ENCODE measurements around the gene EDIL3.

Gene EDIL3

GRCh38 chr5:84148651-84149050 lies 236.0 kb downstream of the EDIL3 start:
- no peak for DNase-seq

GRCh38 chr5:84137541-84137940 lies 247.1 kb downstream of the EDIL3 start:
- DNase-seq: no peak

DNA sequence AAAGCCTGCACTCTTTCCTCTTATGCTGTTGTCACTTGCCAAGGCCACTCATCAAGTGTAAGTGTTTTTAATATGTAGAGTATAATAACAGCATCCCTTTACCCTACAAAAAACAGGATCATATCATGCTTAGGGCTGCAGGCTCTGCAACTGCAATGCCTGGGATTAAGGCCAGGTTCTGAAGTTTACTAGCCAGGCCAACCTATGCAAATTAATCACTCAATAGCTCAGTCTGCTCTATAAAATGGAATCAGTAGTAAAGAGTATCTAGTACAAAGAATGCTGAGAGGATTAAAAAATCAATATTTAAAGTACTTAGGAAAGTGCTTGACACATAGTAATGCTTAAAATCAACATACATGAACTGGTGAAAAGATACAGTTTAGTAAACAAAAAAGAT lies 253.3 kb downstream of the EDIL3 start:
- no peak for DNase-seq

DNA sequence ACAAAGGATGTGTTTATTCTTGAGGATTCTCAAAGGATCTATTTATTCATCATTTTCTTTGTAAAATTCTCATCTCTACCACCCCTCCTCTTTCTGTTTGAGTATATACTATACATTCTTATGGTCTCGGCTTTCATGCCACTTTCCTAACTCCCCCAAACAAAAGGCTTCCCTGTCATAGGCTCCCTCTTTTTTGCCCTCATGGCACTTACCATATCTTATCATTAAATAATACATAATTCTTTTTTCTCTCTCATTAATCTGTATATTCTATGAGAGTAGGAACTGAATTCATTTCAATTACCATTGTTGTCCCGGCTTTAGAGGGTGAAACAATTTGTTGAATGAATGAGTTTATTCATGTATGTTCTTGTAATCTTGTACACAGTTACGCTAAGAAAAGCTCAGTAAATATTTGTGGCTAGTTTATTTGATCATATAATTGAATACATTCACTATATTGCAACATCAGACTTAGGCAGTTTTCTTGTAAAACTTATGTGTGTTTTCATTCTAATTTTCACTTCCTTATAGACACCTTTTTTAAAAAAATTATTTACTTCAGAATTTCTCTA lies 254.6 kb downstream of the EDIL3 start:
- no peak for DNase-seq

- DNase-seq: no peak
These were observed 259.5 kb downstream of the EDIL3 start for GRCh38 chr5:84125216-84125615.

- no peak for DNase-seq
These were observed 265.4 kb downstream of the EDIL3 start for GRCh38 chr5:84119252-84119651.

DNA sequence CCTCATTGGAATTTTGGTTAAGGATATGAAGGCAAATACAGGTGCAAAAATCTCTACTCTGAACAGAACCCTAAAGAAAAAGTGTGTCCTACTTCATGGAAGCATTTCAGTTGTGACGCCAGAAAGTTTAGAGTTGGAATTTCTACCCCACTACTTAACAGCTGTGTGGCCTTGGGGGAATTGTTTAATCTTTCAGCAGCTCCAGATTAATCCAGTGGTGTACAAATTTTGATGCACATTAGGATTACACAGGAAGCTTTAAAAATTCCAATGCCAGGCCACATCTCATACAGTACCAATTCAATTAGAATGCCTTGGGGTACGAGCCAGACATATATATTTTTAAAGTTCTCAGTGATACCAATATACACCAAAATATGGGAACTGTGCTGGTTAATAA lies 266.1 kb downstream of the EDIL3 start:
- no peak for DNase-seq

DNA sequence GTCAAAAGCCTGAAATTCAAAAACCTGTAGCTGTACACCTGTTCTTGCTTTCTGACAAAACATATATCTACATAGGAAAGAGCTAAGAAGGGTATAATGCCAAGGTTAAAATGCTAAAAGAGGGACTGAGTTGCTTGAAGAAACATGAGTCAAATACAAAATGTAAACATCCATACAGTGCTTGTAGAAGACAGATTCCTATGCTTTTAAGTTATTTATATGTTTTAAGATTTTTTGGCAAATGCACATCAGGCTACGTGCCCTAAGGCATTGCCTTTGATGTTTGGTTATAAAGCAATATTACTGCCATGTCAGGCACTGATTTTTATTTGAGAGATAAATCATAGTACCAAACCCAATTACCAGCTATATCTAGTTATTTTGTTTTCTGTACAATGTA lies 269.0 kb downstream of the EDIL3 start:
- no peak for DNase-seq

DNA sequence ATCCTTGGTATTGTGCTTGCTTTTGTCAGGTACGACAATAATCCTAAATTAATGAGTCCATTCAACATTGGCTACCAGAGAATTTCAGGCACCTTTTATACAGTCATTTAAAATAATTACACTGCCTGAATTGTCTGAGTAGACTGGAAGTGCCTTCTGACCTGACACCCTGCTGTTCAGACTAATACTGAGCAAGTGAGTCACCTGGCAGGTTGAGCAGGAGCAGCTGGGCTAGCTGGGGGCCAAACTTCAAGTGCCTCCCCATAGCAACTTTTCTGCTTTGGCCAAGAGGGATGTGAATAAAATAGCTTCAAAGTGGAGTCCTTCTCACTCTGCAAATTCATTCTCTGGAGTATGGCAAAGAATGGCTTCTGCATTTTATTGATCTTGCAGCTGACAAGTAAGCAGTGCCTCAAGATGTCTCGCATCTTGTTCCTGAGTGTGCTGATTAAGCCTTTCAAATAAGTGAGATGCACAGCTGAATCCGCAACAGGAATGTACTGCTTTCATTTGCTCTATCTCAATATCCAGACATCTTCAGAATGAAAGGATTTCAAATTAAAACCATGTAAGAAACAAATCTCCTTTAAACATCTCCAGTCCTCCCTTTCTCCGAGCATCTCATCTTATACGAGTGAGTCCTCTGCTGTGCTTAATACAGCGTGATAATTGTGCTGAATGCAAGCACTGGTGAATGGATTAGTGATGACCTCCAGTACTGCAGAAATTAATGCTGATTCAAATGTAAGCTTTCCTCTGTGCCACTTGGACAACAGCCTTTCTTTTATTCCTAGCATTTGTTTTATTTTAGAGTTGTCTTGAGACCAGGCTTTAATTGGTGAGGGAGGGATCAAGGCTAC lies 271.2 kb downstream of the EDIL3 start:
- peak; percentile 30 to 47 for DNase-seq

- no peak for DNase-seq
These were observed 291.9 kb downstream of the EDIL3 start for GRCh38 chr5:84092738-84093137.

DNA sequence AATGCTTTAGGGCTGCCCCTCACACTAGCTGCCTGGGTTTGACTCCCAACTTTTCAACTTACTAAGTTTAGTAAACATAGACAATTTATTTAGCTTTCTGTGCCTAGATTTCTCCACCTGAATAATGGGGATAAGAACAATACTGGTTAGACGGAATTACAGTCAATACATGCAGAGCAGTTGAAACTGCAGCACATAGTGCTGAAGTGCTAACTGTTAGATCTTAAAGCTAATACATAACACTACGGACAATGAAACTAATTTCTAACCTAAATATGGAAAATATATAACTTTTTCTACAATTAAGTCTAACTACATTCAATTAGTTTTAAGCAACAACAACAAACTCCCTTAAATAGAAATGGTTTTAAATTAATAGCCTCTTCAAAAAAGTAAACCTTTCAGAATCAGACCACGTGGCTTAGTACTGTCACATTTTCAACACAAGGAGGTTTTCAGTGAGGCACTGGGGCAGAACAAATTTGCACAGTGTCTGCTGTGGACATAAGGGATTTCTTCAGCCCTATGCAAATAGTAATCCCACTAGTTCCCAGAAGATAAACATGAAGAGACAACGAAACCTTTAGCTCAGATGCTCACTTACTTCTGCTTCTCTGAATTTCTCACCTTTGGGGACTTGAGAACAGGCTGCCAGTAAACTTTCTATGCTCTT lies 293.4 kb downstream of the EDIL3 start:
- no peak for DNase-seq

DNA sequence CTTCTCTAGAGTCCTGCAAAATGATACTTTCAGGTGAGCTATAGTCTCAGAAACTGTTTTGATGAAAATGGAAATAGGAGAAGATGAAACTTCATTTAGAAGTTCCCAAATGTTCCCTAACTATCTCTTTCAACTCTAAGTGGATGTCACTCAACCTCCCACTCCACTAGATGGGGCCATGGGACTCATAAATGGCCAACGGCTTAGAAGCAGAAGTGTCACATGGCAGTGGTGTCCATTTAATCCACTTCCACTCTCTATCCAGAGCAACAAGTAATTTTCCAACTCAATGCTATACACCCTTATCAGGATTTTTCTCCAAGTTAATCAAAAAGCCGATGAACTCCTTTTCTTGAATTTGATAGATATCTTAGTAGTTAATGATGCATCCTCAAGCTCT lies 295.7 kb downstream of the EDIL3 start:
- no peak for DNase-seq

DNA sequence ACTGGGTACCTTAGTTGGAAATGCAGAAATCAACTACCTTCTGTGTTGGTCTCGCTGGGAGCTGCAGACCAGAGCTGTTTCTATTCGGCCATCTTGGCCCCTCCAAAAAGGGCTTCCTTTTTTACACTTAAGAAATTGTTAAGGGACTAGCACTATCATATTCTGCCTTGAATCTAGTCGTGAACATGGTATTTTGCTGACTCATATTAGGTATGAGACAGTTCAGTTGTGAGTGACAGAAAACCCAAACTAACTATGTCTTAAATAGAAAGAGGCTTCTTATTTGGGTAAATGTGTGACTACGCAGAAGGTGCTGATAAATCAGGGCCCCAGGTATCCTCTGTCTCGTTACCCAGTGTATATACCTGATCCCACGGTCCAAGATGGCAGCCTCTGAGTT lies 298.2 kb downstream of the EDIL3 start:
- no peak for DNase-seq

DNA sequence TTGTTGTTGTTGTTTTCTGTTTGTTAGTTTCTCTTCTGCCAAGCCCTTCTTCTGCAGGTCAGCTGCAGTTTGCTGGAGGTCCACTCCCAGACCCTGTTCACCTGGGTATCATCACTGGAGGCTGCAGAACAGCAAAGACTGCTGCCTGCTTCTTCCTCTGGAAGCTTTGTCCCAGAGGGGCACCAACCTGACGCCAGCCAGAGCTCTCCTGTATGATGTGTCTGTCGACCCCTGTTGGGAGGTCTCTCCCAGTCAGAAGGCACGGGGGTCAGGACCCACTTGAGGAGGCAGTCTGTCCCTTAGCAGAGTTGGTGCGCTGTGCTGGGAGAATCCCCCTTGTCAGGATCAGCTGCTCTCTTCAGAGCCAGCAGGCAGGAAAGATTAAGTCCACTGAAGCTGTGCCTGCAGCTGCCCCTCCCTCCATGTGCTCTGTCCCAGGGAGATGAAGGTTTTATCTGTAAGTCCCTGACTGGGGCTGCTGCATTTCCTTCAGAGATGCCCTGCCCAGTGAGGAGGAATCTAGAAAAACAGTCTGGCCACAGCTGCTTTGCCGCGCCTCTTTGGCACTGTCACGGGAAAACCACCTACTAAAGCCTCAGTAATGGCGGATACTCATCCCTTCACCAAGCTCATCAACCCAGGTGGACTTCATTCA lies 299.2 kb downstream of the EDIL3 start:
- no peak for DNase-seq

GRCh38 chr5:84080908-84081307 lies 303.8 kb downstream of the EDIL3 start:
- no peak for DNase-seq

GRCh38 chr5:84072339-84072738 lies 312.3 kb downstream of the EDIL3 start:
- no peak for DNase-seq

GRCh38 chr5:84069608-84070179 lies 315.0 kb downstream of the EDIL3 start:
- no peak for DNase-seq

- no peak for DNase-seq
These were observed 321.6 kb downstream of the EDIL3 start for GRCh38 chr5:84063041-84063440.

GRCh38 chr5:84059672-84060071 lies 325.0 kb downstream of the EDIL3 start:
- no peak for DNase-seq

DNA sequence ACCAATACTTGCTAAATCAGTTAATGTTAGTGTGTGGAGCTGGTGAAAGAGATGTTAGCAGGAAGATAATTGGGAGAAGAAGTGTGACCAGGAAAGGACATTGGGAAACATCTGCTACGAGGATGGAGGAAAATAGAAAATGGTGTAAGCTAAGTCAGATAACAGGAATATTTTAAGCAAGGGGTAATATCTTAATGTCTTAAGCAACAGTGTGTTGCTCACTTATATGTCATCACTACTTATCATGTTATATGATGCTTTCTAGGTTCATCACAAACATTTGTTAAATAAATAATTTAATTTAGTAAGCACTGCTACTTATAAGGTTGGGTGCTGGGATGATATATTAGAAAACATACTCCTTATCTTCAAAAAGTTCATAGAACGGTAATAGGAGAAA lies 326.1 kb downstream of the EDIL3 start:
- no peak for DNase-seq

DNA sequence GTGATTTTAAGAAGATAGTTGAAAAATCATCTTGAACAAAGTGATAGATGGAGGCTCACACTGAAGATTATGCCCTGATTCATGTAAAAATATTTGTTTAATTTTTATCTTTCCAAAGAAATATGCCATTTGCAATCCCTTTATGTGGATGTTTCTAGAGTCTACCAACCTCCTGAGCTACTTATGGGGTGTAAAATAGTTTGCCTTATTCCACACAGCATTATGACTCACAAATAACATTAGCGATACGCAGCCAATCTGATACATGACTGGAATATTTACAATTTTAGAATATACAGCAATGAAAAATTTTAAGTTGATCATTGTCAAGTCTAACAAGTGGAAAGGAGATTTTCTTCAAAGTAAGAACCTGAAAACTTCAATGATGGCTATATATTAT lies 327.5 kb downstream of the EDIL3 start:
- no peak for DNase-seq

- no peak for DNase-seq
These were observed 338.7 kb downstream of the EDIL3 start for GRCh38 chr5:84045964-84046363.

- no peak for DNase-seq
These were observed 347.8 kb downstream of the EDIL3 start for GRCh38 chr5:84036842-84037241.

All from NCI-H187 (cell line).